ENCODE data around the gene SNX13.

GRCh38 chr7:17942231-17942630 lies 1.9 kb upstream of the SNX13 start:
- TF ChIP-seq ZSCAN20 (CRISPR knock-in tag; IDR thresholded peaks at IDR 0.05) (no peak), TP53 (CRISPR knock-in tag; IDR thresholded peaks at IDR 0.05) (no peak), BHLHE40 (IDR thresholded peaks at IDR 0.05; ENCODE audit: low read depth, low read length) (no peak), MAZ (IDR thresholded peaks at IDR 0.05; ENCODE audit: borderline replicate concordance, low read depth, low read length) (no peak), RAD21 (conservative IDR thresholded peaks at IDR 0.05 in 1 of 2, IDR thresholded peaks at IDR 0.05 in 1 of 2) (no peak), CTCF (IDR thresholded peaks at IDR 0.05) (no peak)

Data from A549 (cell line).